ENCODE measurements around the gene SPATA12. TPM values are rescaled to one million over a fixed set of nuclear protein-coding genes. Genes with fewer than 3 reads are reported as not detected.

SPATA12 gene
- total and polyA plus RNA-seq, 2 experiments from 2014 or later = 0.10 to 0.65 TPM

- H3K27ac ChIP-seq (ENCODE audit: low read depth) = no peak overlapping the region
- no peak overlapping the region for H3K27ac Mint-ChIP-seq
- no peak overlapping the region for H3K4me3 ChIP-seq
- H3K79me2 ChIP-seq (replicated peaks; ENCODE audit: insufficient read depth) = peaks cover 12% of the 10 kb centered on the region
- peaks cover 40% of the 10 kb centered on the region for H3K36me3 ChIP-seq (ENCODE audit: insufficient read depth)
- peaks cover 8% of the 10 kb centered on the region; the same call in 1 of the 2 replicates for H3K4me1 ChIP-seq (ENCODE audit: insufficient read depth)
- no peak overlapping the region for H3K4me3 Mint-ChIP-seq
- H3K4me1 Mint-ChIP-seq = peaks cover 22% of the 10 kb centered on the region
- DNase-seq (ENCODE audit: low spot score) (no peak), ATAC-seq (no peak)
- H3K27me3 Mint-ChIP-seq (ENCODE audit: insufficient read depth, low read depth, poor library complexity) = peaks cover 4% of the 10 kb centered on the region
- TF ChIP-seq EZH2phosphoT487 (IDR thresholded peaks at IDR 0.05; ENCODE audit: unreplicated experiment) = no peak
- TF ChIP-seq POLR2AphosphoS5 (IDR thresholded peaks at IDR 0.05; ENCODE audit: low read depth) = no peak
- no peak for TF ChIP-seq ZNF331 (CRISPR knock-in tag; IDR thresholded peaks at IDR 0.05; ENCODE audit: low read depth)
- TF ChIP-seq, protein P1, sequence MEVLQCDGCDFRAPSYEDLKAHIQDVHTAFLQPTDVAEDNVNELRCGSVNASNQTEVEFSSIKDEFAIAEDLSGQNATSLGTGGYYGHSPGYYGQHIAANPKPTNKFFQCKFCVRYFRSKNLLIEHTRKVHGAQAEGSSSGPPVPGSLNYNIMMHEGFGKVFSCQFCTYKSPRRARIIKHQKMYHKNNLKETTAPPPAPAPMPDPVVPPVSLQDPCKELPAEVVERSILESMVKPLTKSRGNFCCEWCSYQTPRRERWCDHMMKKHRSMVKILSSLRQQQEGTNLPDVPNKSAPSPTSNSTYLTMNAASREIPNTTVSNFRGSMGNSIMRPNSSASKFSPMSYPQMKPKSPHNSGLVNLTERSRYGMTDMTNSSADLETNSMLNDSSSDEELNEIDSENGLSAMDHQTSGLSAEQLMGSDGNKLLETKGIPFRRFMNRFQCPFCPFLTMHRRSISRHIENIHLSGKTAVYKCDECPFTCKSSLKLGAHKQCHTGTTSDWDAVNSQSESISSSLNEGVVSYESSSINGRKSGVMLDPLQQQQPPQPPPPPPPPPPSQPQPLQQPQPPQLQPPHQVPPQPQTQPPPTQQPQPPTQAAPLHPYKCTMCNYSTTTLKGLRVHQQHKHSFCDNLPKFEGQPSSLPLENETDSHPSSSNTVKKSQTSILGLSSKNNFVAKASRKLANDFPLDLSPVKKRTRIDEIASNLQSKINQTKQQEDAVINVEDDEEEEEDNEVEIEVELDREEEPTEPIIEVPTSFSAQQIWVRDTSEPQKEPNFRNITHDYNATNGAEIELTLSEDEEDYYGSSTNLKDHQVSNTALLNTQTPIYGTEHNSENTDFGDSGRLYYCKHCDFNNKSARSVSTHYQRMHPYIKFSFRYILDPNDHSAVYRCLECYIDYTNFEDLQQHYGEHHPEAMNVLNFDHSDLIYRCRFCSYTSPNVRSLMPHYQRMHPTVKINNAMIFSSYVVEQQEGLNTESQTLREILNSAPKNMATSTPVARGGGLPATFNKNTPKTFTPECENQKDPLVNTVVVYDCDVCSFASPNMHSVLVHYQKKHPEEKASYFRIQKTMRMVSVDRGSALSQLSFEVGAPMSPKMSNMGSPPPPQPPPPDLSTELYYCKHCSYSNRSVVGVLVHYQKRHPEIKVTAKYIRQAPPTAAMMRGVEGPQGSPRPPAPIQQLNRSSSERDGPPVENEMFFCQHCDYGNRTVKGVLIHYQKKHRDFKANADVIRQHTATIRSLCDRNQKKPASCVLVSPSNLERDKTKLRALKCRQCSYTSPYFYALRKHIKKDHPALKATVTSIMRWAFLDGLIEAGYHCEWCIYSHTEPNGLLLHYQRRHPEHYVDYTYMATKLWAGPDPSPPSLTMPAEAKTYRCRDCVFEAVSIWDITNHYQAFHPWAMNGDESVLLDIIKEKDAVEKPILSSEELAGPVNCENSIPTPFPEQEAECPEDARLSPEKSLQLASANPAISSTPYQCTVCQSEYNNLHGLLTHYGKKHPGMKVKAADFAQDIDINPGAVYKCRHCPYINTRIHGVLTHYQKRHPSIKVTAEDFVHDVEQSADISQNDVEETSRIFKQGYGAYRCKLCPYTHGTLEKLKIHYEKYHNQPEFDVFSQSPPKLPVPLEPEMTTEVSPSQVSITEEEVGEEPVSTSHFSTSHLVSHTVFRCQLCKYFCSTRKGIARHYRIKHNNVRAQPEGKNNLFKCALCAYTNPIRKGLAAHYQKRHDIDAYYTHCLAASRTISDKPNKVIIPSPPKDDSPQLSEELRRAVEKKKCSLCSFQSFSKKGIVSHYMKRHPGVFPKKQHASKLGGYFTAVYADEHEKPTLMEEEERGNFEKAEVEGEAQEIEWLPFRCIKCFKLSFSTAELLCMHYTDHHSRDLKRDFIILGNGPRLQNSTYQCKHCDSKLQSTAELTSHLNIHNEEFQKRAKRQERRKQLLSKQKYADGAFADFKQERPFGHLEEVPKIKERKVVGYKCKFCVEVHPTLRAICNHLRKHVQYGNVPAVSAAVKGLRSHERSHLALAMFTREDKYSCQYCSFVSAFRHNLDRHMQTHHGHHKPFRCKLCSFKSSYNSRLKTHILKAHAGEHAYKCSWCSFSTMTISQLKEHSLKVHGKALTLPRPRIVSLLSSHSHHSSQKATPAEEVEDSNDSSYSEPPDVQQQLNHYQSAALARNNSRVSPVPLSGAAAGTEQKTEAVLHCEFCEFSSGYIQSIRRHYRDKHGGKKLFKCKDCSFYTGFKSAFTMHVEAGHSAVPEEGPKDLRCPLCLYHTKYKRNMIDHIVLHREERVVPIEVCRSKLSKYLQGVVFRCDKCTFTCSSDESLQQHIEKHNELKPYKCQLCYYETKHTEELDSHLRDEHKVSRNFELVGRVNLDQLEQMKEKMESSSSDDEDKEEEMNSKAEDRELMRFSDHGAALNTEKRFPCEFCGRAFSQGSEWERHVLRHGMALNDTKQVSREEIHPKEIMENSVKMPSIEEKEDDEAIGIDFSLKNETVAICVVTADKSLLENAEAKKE (CRISPR knock-in tag; IDR thresholded peaks at IDR 0.05) = no peak
- TF ChIP-seq, protein P2, sequence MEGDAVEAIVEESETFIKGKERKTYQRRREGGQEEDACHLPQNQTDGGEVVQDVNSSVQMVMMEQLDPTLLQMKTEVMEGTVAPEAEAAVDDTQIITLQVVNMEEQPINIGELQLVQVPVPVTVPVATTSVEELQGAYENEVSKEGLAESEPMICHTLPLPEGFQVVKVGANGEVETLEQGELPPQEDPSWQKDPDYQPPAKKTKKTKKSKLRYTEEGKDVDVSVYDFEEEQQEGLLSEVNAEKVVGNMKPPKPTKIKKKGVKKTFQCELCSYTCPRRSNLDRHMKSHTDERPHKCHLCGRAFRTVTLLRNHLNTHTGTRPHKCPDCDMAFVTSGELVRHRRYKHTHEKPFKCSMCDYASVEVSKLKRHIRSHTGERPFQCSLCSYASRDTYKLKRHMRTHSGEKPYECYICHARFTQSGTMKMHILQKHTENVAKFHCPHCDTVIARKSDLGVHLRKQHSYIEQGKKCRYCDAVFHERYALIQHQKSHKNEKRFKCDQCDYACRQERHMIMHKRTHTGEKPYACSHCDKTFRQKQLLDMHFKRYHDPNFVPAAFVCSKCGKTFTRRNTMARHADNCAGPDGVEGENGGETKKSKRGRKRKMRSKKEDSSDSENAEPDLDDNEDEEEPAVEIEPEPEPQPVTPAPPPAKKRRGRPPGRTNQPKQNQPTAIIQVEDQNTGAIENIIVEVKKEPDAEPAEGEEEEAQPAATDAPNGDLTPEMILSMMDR (conservative IDR thresholded peaks at IDR 0.05; ENCODE audit: low read depth in 2 of 2) = no peak
- TF ChIP-seq CREB1 (CRISPR knock-in tag; IDR thresholded peaks at IDR 0.05; ENCODE audit: low read depth) = no peak
- TF ChIP-seq, protein P3, sequence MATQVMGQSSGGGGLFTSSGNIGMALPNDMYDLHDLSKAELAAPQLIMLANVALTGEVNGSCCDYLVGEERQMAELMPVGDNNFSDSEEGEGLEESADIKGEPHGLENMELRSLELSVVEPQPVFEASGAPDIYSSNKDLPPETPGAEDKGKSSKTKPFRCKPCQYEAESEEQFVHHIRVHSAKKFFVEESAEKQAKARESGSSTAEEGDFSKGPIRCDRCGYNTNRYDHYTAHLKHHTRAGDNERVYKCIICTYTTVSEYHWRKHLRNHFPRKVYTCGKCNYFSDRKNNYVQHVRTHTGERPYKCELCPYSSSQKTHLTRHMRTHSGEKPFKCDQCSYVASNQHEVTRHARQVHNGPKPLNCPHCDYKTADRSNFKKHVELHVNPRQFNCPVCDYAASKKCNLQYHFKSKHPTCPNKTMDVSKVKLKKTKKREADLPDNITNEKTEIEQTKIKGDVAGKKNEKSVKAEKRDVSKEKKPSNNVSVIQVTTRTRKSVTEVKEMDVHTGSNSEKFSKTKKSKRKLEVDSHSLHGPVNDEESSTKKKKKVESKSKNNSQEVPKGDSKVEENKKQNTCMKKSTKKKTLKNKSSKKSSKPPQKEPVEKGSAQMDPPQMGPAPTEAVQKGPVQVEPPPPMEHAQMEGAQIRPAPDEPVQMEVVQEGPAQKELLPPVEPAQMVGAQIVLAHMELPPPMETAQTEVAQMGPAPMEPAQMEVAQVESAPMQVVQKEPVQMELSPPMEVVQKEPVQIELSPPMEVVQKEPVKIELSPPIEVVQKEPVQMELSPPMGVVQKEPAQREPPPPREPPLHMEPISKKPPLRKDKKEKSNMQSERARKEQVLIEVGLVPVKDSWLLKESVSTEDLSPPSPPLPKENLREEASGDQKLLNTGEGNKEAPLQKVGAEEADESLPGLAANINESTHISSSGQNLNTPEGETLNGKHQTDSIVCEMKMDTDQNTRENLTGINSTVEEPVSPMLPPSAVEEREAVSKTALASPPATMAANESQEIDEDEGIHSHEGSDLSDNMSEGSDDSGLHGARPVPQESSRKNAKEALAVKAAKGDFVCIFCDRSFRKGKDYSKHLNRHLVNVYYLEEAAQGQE (IDR thresholded peaks at IDR 0.05; ENCODE audit: unreplicated experiment) = no peak
- TF ChIP-seq ETS1 (IDR thresholded peaks at IDR 0.05) = no peak
- no peak for TF ChIP-seq NANOG (IDR thresholded peaks at IDR 0.05; ENCODE audit: borderline replicate concordance)
- no peak for TF ChIP-seq JUNB (IDR thresholded peaks at IDR 0.05; ENCODE audit: unreplicated experiment)
- TF ChIP-seq ZNF114 (CRISPR knock-in tag; IDR thresholded peaks at IDR 0.05) = no peak
- TF ChIP-seq EZH2 (IDR thresholded peaks at IDR 0.05; ENCODE audit: low read depth, unreplicated experiment) = no peak
- TF ChIP-seq STAT1 (IDR thresholded peaks at IDR 0.05; ENCODE audit: unreplicated experiment) = no peak
- no peak overlapping the region for H2AFZ ChIP-seq
- peaks cover 86% of the 10 kb centered on the region for H3K36me3 Mint-ChIP-seq (ENCODE audit: low read depth)
- no peaks in the 10 kb centered on the region for H3K9me3 Mint-ChIP-seq
- peaks cover 7% of the 10 kb centered on the region for H4K20me1 ChIP-seq (replicated peaks; ENCODE audit: insufficient read depth)
- H3K4me2 ChIP-seq = no peak overlapping the region
- H3K27me3 ChIP-seq (ENCODE audit: insufficient read depth) = no peaks in the 10 kb centered on the region
- no peaks in the 10 kb centered on the region for H3K9me2 ChIP-seq (ENCODE audit: insufficient read depth)
- H3F3A ChIP-seq (replicated peaks; ENCODE audit: low read depth) = peaks cover 17% of the 10 kb centered on the region
These were observed 38.2 kb downstream of the SPATA12 start for GRCh38 chr3:57098418-57099310.

Data from GM23338 (cell line).